CD8-positive, alpha-beta memory T cell (primary cell): ENCODE results near the gene SYTL3. TPM values are rescaled to one million over a fixed set of nuclear protein-coding genes. Genes with fewer than 3 reads are reported as not detected.

Experiments used
- CTCF ChIA-PET: fragments of 350-600 bp; sonication (Branson Sonifier 250); formaldehyde crosslinking; loops from one replicate; lab custom pipeline; 2021; ENCODE audit warnings: antibody characterized with exemption; lab: Charles Lee
- POLR2A ChIA-PET: fragments of 350-600 bp; sonication (Branson Sonifier 250); formaldehyde crosslinking; loops from one replicate; lab custom pipeline; 2021; ENCODE audit warnings: antibody characterized with exemption; lab: Charles Lee
- DNase-seq, 5 donors: peaks; one replicate each; pipeline versions ENCODE4 v3.0.0 to v3.0.0-alpha.2; 2020 to 2022; ENCODE audit warnings: mixed read lengths in 1 of 5
- H3K27ac ChIP-seq: one replicate; pipeline ENCODE4 v1.7.0; 2013; ENCODE audit warnings: low read depth, mild to moderate bottlenecking, low read length, moderate library complexity
- H3K27me3 ChIP-seq: 2 replicates; pipeline ENCODE4 v1.7.0; 2013; ENCODE audit warnings: low read length, mild to moderate bottlenecking; ENCODE audit not compliant: insufficient read depth, poor library complexity, severe bottlenecking
- H3K36me3 ChIP-seq: 2 replicates; pipeline ENCODE4 v1.7.0; 2013; ENCODE audit warnings: mild to moderate bottlenecking, low read length, moderate library complexity; ENCODE audit not compliant: insufficient read depth
- H3K4me1 ChIP-seq: 2 replicates; pipeline ENCODE4 v1.7.0; 2013; ENCODE audit warnings: mild to moderate bottlenecking, low read length, moderate library complexity; ENCODE audit not compliant: insufficient read depth
- H3K4me3 ChIP-seq: 2 replicates; pipeline ENCODE4 v1.7.0; 2013; ENCODE audit warnings: mild to moderate bottlenecking, low read length
- H3K9me3 ChIP-seq: 2 replicates; pipeline ENCODE4 v1.7.0; 2013; ENCODE audit warnings: mild to moderate bottlenecking, low read length
- H3K27ac Mint-ChIP-seq, 8 donors: one replicate each; pipeline ENCODE4 v1.8.0; 2020 to 2021; ENCODE audit warnings: mixed read lengths in 8 of 8, mild to moderate bottlenecking in 6 of 8, inconsistent platforms in 3 of 8, moderate library complexity in 3 of 8
- H3K27me3 Mint-ChIP-seq, 2 donors: one replicate each; pipeline ENCODE4 v1.8.0; 2020 to 2021; ENCODE audit warnings: mixed read lengths in 2 of 2, mild to moderate bottlenecking in 1 of 2, moderate library complexity in 1 of 2
- H3K36me3 Mint-ChIP-seq, 3 donors: one replicate each; pipeline ENCODE4 v1.8.0; 2020 to 2021; ENCODE audit warnings: mixed read lengths in 3 of 3, inconsistent platforms in 1 of 3, mild to moderate bottlenecking in 1 of 3
- H3K4me1 Mint-ChIP-seq, 3 donors: one replicate each; pipeline ENCODE4 v1.8.0; 2020 to 2021; ENCODE audit warnings: mixed read lengths in 3 of 3, inconsistent platforms in 1 of 3, mild to moderate bottlenecking in 1 of 3
- H3K4me3 Mint-ChIP-seq, 7 donors: one replicate each; pipeline ENCODE4 v1.8.0; 2020 to 2021; ENCODE audit warnings: mixed read lengths in 7 of 7, mild to moderate bottlenecking in 6 of 7, moderate library complexity in 4 of 7, inconsistent platforms in 2 of 7
- H3K9me3 Mint-ChIP-seq, 5 donors: one replicate each; pipeline ENCODE4 v1.8.0; 2020 to 2022; ENCODE audit warnings: mixed read lengths in 5 of 5, mild to moderate bottlenecking in 3 of 5, moderate library complexity in 2 of 5, inconsistent platforms in 1 of 5
- polyA plus RNA-seq: library from polyadenylated mRNA; unstranded; fragments of 300-500 nt; fragmentation: Illumina TruSeq; gene quantifications from one replicate; pipeline ENCODE4 v1.2.3, GENCODE V29; 2021
- total RNA-seq, 2 experiments: library from RNA; stranded (reverse); gene quantifications; one replicate each; pipeline ENCODE4 v1.2.3, GENCODE V29; 2021

The SYTL3 gene
- total and polyA plus RNA-seq, 3 experiments from 2014 or later = 19.5 to 102 (median 96.6) TPM

- Mint-ChIP-seq H3K9me3 (peaks cover 0 to 2% (median 0%) of the 10 kb centered on the region in 5 donors), H3K27ac (peak overlapping the region in 1 of 8 donors; percentile 5), H3K36me3 (peaks cover 20 to 70% (median 30%) of the 10 kb centered on the region in 3 donors), H3K4me3 (no peak overlapping the region), H3K4me1 (peaks cover 0 to 6% (median 0%) of the 10 kb centered on the region in 3 donors), H3K27me3 (no peaks in the 10 kb centered on the region)
- H3K9me3 ChIP-seq = no peaks in the 10 kb centered on the region
- H3K4me3 ChIP-seq = no peak overlapping the region
- POLR2A ChIA-PET = no interaction called here
- no peak overlapping the region for H3K27ac ChIP-seq
- H3K36me3 ChIP-seq = peaks cover 10% of the 10 kb centered on the region
- H3K27me3 ChIP-seq = no peaks in the 10 kb centered on the region
- DNase-seq = no peak
- no peaks in the 10 kb centered on the region for H3K4me1 ChIP-seq
- CTCF ChIA-PET = no interaction called here
Observed at GRCh38 chr6:158744986-158745430, 95.2 kb downstream of the SYTL3 start.

- no peaks in the 10 kb centered on the region for H3K4me1 ChIP-seq
- H3K4me3 ChIP-seq = no peak overlapping the region
- no peaks in the 10 kb centered on the region for H3K27me3 ChIP-seq
- Mint-ChIP-seq H3K36me3 (peaks cover 0 to 74% (median 5%) of the 10 kb centered on the region in 3 donors), H3K27ac (peak overlapping the region in 2 of 8 donors; percentile 29 to 69), H3K27me3 (no peaks in the 10 kb centered on the region), H3K4me3 (no peak overlapping the region), H3K9me3 (no peaks in the 10 kb centered on the region), H3K4me1 (no peaks in the 10 kb centered on the region)
- POLR2A ChIA-PET = no interaction called here
- CTCF ChIA-PET = interaction anchor here (1.0 kb wide), 1 partner anchor 222 kb away, joined by 3 read pairs; no protein-coding TSS in a partner anchor
- no peak overlapping the region for H3K27ac ChIP-seq
- DNase-seq = no peak
- H3K9me3 ChIP-seq = no peaks in the 10 kb centered on the region
- peaks cover 8% of the 10 kb centered on the region for H3K36me3 ChIP-seq
Observed at GRCh38 chr6:158751224-158751623, 101.4 kb downstream of the SYTL3 start.

- no peaks in the 10 kb centered on the region for H3K4me1 Mint-ChIP-seq
- H3K36me3 Mint-ChIP-seq = peaks cover 0 to 74% (median 5%) of the 10 kb centered on the region in 3 donors
Observed at GRCh38 chr6:158751921-158752320, 102.1 kb downstream of the SYTL3 start.

GRCh38 chr6:158752613-158753012 lies 102.8 kb downstream of the SYTL3 start:
- Histone ChIP-seq H3K27ac (no peak overlapping the region), H3K9me3 (no peaks in the 10 kb centered on the region), H3K36me3 (peaks cover 8% of the 10 kb centered on the region), H3K27me3 (no peaks in the 10 kb centered on the region), H3K4me1 (no peaks in the 10 kb centered on the region), H3K4me3 (no peak overlapping the region)
- CTCF ChIA-PET = no interaction called here
- DNase-seq = no peak
- H3K27me3 Mint-ChIP-seq = no peaks in the 10 kb centered on the region
- peak overlapping the region in 2 of 8 donors; percentile 14 to 50 for H3K27ac Mint-ChIP-seq
- H3K4me1 Mint-ChIP-seq = no peaks in the 10 kb centered on the region
- H3K9me3 Mint-ChIP-seq = no peaks in the 10 kb centered on the region
- POLR2A ChIA-PET = no interaction called here
- no peak overlapping the region for H3K4me3 Mint-ChIP-seq
- H3K36me3 Mint-ChIP-seq = peaks cover under 1 to 77% (median 6%) of the 10 kb centered on the region in 3 donors

More at GRCh38 chr6:158751921-158752320, 102.1 kb downstream of the SYTL3 start:
- peak overlapping the region in 2 of 8 donors; percentile 50 to 66 for H3K27ac Mint-ChIP-seq
- no peak for DNase-seq
- peaks cover 8% of the 10 kb centered on the region for H3K36me3 ChIP-seq
- H3K4me3 ChIP-seq = no peak overlapping the region
- no peaks in the 10 kb centered on the region for H3K9me3 Mint-ChIP-seq
- no peak overlapping the region for H3K4me3 Mint-ChIP-seq
- no peaks in the 10 kb centered on the region for H3K27me3 Mint-ChIP-seq
- no peaks in the 10 kb centered on the region for H3K27me3 ChIP-seq
- H3K9me3 ChIP-seq = no peaks in the 10 kb centered on the region
- H3K4me1 ChIP-seq = no peaks in the 10 kb centered on the region
- ChIA-PET CTCF (interaction anchor here (1.0 kb wide), 1 partner anchor 221 kb away, joined by 3 read pairs; no protein-coding TSS in a partner anchor), POLR2A (no interaction called here)
- no peak overlapping the region for H3K27ac ChIP-seq

- no peak for DNase-seq
- H3K9me3 ChIP-seq = no peaks in the 10 kb centered on the region
- H3K36me3 ChIP-seq = peaks cover 8% of the 10 kb centered on the region
- H3K9me3 Mint-ChIP-seq = no peaks in the 10 kb centered on the region
- H3K36me3 Mint-ChIP-seq = peaks cover 3 to 79% (median 6%) of the 10 kb centered on the region in 3 donors
- no peak overlapping the region for H3K4me3 Mint-ChIP-seq
- no peaks in the 10 kb centered on the region for H3K27me3 ChIP-seq
- no peak overlapping the region for H3K4me3 ChIP-seq
- H3K27me3 Mint-ChIP-seq = no peaks in the 10 kb centered on the region
- ChIA-PET POLR2A (no interaction called here), CTCF (no interaction called here)
- no peaks in the 10 kb centered on the region for H3K4me1 ChIP-seq
- H3K27ac Mint-ChIP-seq = peak overlapping the region in 1 of 8 donors; percentile 36
- no peak overlapping the region for H3K27ac ChIP-seq
- no peaks in the 10 kb centered on the region for H3K4me1 Mint-ChIP-seq
Observed at GRCh38 chr6:158753811-158754210, 104.0 kb downstream of the SYTL3 start.

- Histone ChIP-seq H3K27ac (no peak overlapping the region), H3K4me3 (no peak overlapping the region), H3K27me3 (no peaks in the 10 kb centered on the region), H3K4me1 (no peaks in the 10 kb centered on the region), H3K36me3 (peaks cover 8% of the 10 kb centered on the region), H3K9me3 (no peaks in the 10 kb centered on the region)
- no peaks in the 10 kb centered on the region for H3K27me3 Mint-ChIP-seq
- POLR2A ChIA-PET = no interaction called here
- CTCF ChIA-PET = interaction anchor here (1.1 to 1.7 kb wide), 2 partner anchors 20 to 51 kb away, joined by 3 to 5 read pairs; no protein-coding TSS in a partner anchor
- no peaks in the 10 kb centered on the region for H3K4me1 Mint-ChIP-seq
- H3K9me3 Mint-ChIP-seq = no peaks in the 10 kb centered on the region
- no peak for DNase-seq
- H3K36me3 Mint-ChIP-seq = peaks cover 3 to 79% (median 4%) of the 10 kb centered on the region in 3 donors
- peak overlapping the region in 2 of 8 donors; percentile 70 to 78 for H3K27ac Mint-ChIP-seq
- no peak overlapping the region for H3K4me3 Mint-ChIP-seq
Observed at GRCh38 chr6:158754738-158755137, 104.9 kb downstream of the SYTL3 start.

GRCh38 chr6:158755636-158756035 lies 105.8 kb downstream of the SYTL3 start:
- Mint-ChIP-seq H3K27me3 (no peaks in the 10 kb centered on the region), H3K27ac (peak overlapping the region in 2 of 8 donors; percentile 36 to 71), H3K36me3 (peaks cover 3 to 81% (median 6%) of the 10 kb centered on the region in 3 donors), H3K4me3 (no peak overlapping the region), H3K4me1 (no peaks in the 10 kb centered on the region), H3K9me3 (no peaks in the 10 kb centered on the region)
- no peak overlapping the region for H3K27ac ChIP-seq
- no peaks in the 10 kb centered on the region for H3K9me3 ChIP-seq
- no peak for DNase-seq
- POLR2A ChIA-PET = no interaction called here
- H3K4me1 ChIP-seq = no peaks in the 10 kb centered on the region
- peaks cover 8% of the 10 kb centered on the region for H3K36me3 ChIP-seq
- CTCF ChIA-PET = interaction anchor here (0.8 to 1.7 kb wide), 2 partner anchors 51 to 53 kb away, joined by 4 to 5 read pairs; no protein-coding TSS in a partner anchor
- H3K4me3 ChIP-seq = no peak overlapping the region
- H3K27me3 ChIP-seq = no peaks in the 10 kb centered on the region

- Mint-ChIP-seq H3K27ac (peak overlapping the region in 3 of 8 donors; percentile 23 to 71 (median 36)), H3K4me1 (peaks cover 0 to 2% (median 0%) of the 10 kb centered on the region in 3 donors), H3K9me3 (no peaks in the 10 kb centered on the region), H3K4me3 (no peak overlapping the region), H3K36me3 (peaks cover 3 to 81% (median 6%) of the 10 kb centered on the region in 3 donors), H3K27me3 (no peaks in the 10 kb centered on the region)
- H3K36me3 ChIP-seq = peaks cover 8% of the 10 kb centered on the region
- H3K4me1 ChIP-seq = no peaks in the 10 kb centered on the region
- H3K9me3 ChIP-seq = no peaks in the 10 kb centered on the region
- H3K4me3 ChIP-seq = no peak overlapping the region
- DNase-seq = no peak
- CTCF ChIA-PET = interaction anchor here (0.8 to 1.7 kb wide), 2 partner anchors 52 to 53 kb away, joined by 4 to 5 read pairs; no protein-coding TSS in a partner anchor
- no peaks in the 10 kb centered on the region for H3K27me3 ChIP-seq
- POLR2A ChIA-PET = no interaction called here
- no peak overlapping the region for H3K27ac ChIP-seq
Observed at GRCh38 chr6:158756126-158756525, 106.3 kb downstream of the SYTL3 start.
